HCEC 1CT (cell line): ENCODE measurements around the gene CHD9NB.
"Not testable (repeated sequence)": the region's sequence is repeated elsewhere in the genome, so short reads cannot be mapped to it uniquely, and the experiment has no call there.

Experiments
- DNase-seq: peaks from one replicate; pipeline ENCODE4 v3.0.0-alpha.2; 2017

Gene CHD9NB

GRCh38 chr16:53083119-53083518 is 30.4 kb upstream of the CHD9NB start:
- DNase-seq = no peak

GRCh38 chr16:53082509-53082908 is 29.8 kb upstream of the CHD9NB start:
- DNase-seq = no peak

- no peak for DNase-seq
These were observed 29.1 kb upstream of the CHD9NB start for GRCh38 chr16:53081686-53082407.

GRCh38 chr16:53081032-53081424 is 28.3 kb upstream of the CHD9NB start:
- DNase-seq = no peak

- peak; percentile 74 for DNase-seq
These were observed 27.8 kb upstream of the CHD9NB start for GRCh38 chr16:53080345-53081031.

GRCh38 chr16:53078765-53079485 is 26.2 kb upstream of the CHD9NB start:
- DNase-seq = no peak

- DNase-seq = no peak
These were observed 25.6 kb upstream of the CHD9NB start for GRCh38 chr16:53078247-53078646.

- DNase-seq = not testable (repeated sequence)
These were observed 22.8 kb upstream of the CHD9NB start for GRCh38 chr16:53075461-53075860.

- not testable (repeated sequence) for DNase-seq
These were observed 21.6 kb upstream of the CHD9NB start for GRCh38 chr16:53074296-53074695.

GRCh38 chr16:53073022-53073421 is 20.3 kb upstream of the CHD9NB start:
- DNase-seq = no peak

GRCh38 chr16:53071748-53072301 is 19.1 kb upstream of the CHD9NB start:
- DNase-seq = no peak

- DNase-seq = no peak
These were observed 17.1 kb upstream of the CHD9NB start for GRCh38 chr16:53069772-53070171.

- DNase-seq = no peak
These were observed 15.7 kb upstream of the CHD9NB start for GRCh38 chr16:53068423-53068833.

GRCh38 chr16:53067675-53068074 is 15.0 kb upstream of the CHD9NB start:
- no peak for DNase-seq

- DNase-seq = no peak
These were observed 12.9 kb upstream of the CHD9NB start for GRCh38 chr16:53065461-53066061.

- no peak for DNase-seq
These were observed 11.4 kb upstream of the CHD9NB start for GRCh38 chr16:53064081-53064578.

GRCh38 chr16:53061701-53062159 is 9.0 kb upstream of the CHD9NB start:
- no peak for DNase-seq

GRCh38 chr16:53061256-53061655 is 8.6 kb upstream of the CHD9NB start:
- no peak for DNase-seq

GRCh38 chr16:53059672-53060071 is 7.0 kb upstream of the CHD9NB start:
- DNase-seq = no peak

GRCh38 chr16:53058882-53059281 is 6.2 kb upstream of the CHD9NB start:
- no peak for DNase-seq

GRCh38 chr16:53058441-53058840 is 5.7 kb upstream of the CHD9NB start:
- DNase-seq = no peak

- DNase-seq = no peak
These were observed 5.0 kb upstream of the CHD9NB start for GRCh38 chr16:53057658-53058057.

- DNase-seq = peak; percentile 35
These were observed 3.7 kb upstream of the CHD9NB start for GRCh38 chr16:53056392-53056881.
